Adrenal gland (tissue), 5 donors: ENCODE measurements around the gene ETV3L.

Experiments used
- POLR2A ChIP-seq, 2 donors: fragments of 450-650 bp; IDR thresholded peaks; one replicate each; pipeline ENCODE4 v1.6.1; 2017; ENCODE audit warnings: antibody characterized with exemption in 2 of 2, mild to moderate bottlenecking in 2 of 2, moderate library complexity in 1 of 2
- TF ChIP-seq, protein P1 (sequence below), 6 experiments: fragments of 450-650 bp in 4 of 6; fragments of 200-600 bp in 2 of 6; sonication (generic) in 1 of 6; IDR thresholded peaks; 1 replicate in 5 of 6; 2 replicates in 1 of 6; pipeline versions ENCODE4 v1.5.1 to v1.8.0; 2016 to 2021; ENCODE audit warnings: antibody characterized with exemption in 6 of 6, mild to moderate bottlenecking in 2 of 6, moderate library complexity in 1 of 6
- donor health status: DM: no; HTN: no; CAD: no.

DNA sequence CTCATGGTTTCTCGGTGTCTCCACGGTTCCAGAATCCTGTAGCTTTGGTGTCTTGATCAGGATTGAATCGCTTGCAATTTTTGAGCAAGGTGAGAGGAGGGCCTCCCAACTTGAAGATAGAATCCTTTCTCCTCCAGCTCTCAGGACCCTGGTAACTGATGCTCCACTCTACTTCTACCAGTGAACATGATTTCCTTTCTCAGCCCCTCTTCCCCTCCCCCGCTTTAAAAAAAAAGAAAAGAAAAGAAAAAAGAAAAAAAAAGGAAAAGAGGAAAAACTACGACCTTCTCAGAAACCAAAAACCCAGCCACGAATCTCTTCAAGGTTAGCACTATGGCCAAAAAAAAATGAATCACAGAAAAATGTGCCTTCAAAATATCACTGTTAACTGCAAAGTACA is 55.3 kb downstream of the ETV3L start:
- TF ChIP-seq POLR2A (IDR thresholded peaks at IDR 0.05): no peak
- TF ChIP-seq, protein P1, sequence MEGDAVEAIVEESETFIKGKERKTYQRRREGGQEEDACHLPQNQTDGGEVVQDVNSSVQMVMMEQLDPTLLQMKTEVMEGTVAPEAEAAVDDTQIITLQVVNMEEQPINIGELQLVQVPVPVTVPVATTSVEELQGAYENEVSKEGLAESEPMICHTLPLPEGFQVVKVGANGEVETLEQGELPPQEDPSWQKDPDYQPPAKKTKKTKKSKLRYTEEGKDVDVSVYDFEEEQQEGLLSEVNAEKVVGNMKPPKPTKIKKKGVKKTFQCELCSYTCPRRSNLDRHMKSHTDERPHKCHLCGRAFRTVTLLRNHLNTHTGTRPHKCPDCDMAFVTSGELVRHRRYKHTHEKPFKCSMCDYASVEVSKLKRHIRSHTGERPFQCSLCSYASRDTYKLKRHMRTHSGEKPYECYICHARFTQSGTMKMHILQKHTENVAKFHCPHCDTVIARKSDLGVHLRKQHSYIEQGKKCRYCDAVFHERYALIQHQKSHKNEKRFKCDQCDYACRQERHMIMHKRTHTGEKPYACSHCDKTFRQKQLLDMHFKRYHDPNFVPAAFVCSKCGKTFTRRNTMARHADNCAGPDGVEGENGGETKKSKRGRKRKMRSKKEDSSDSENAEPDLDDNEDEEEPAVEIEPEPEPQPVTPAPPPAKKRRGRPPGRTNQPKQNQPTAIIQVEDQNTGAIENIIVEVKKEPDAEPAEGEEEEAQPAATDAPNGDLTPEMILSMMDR (IDR thresholded peaks at IDR 0.05): no peak
